RWPE2 (cell line): ENCODE results near the gene FLT1.

ENCODE experiments used
- ATAC-seq: fragments of 200-7000 bp; cut with Tn5 transposase; 3 replicates; pipeline ENCODE4 v1.9.1; 2021; ENCODE audit warnings: low read depth
- DNase-seq: peaks from one replicate; pipeline ENCODE4 v3.0.0-alpha.2; 2020; ENCODE audit warnings: low spot score
- H3K27ac ChIP-seq: fragments of 450-650 bp; 2 replicates; pipeline ENCODE4 v1.5.1; 2017; ENCODE audit warnings: mild to moderate bottlenecking; ENCODE audit not compliant: poor library complexity, severe bottlenecking
- H3K27me3 ChIP-seq: fragments of 250-450 bp; sonication (Bioruptor Pico); 2 replicates; pipeline ENCODE4 v1.5.1; 2021; ENCODE audit warnings: mild to moderate bottlenecking, moderate library complexity; ENCODE audit not compliant: insufficient read depth, poor library complexity, severe bottlenecking
- H3K36me3 ChIP-seq: fragments of 250-450 bp; sonication (Bioruptor Pico); 2 replicates; pipeline ENCODE4 v1.5.1; 2020; ENCODE audit warnings: low read depth, mild to moderate bottlenecking, moderate library complexity
- H3K4me1 ChIP-seq: fragments of 250-450 bp; sonication (Bioruptor Pico); 2 replicates; pipeline ENCODE4 v1.5.1; 2021; ENCODE audit warnings: mild to moderate bottlenecking, moderate library complexity; ENCODE audit not compliant: insufficient read depth, poor library complexity, severe bottlenecking
- H3K4me3 ChIP-seq: fragments of 250-450 bp; sonication (Bioruptor Pico); 2 replicates; pipeline ENCODE4 v1.5.1; 2021; ENCODE audit warnings: mild to moderate bottlenecking, moderate library complexity; ENCODE audit not compliant: severe bottlenecking
- H3K9me3 ChIP-seq: fragments of 250-450 bp; sonication (Bioruptor Pico); 2 replicates; pipeline ENCODE4 v1.5.1; 2021; ENCODE audit warnings: mild to moderate bottlenecking, moderate library complexity; ENCODE audit not compliant: severe bottlenecking
- CTCF ChIP-seq: fragments of 450-650 bp; IDR thresholded peaks from one replicate; pipeline ENCODE4 v1.5.1; 2017; ENCODE audit warnings: mild to moderate bottlenecking, moderate library complexity; ENCODE audit not compliant: poor library complexity, severe bottlenecking

Gene FLT1

DNA sequence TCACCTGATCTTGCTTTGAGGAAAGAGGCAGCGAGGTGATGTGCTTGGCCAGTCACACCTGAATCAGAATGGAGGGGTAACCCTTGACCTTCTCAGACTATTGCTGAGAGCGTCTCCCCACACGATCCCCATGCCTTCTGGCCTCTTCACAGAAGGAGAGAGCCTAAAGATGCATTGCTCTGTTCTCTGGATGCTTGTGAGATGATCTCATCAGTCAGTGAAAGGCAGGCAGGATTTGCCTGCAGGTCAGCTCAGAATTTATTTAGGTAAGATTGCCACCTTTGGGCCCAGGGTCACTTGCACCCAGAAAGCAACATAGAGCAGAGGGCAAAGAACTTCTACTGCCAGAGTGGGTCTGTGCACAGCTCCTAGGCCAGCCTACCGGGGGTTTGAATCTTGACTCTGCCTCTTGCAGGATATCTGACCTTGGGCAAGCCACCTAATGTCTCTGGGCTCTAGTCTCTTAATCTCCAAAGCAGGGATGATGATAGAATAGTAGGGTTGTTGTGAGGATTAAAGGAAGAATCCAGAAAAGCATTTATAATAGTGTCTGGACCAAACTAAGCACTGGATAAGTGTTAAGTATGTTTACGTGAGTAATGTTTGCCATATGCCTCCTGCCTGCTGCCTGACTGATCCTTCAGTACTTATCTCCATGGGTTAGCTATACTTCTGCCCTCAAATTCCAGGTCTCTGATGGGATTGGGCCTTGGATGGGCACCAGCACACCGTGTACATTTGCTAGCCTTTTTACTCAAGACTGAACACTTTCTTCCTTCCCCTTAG lies 8.4 kb upstream of the FLT1 start:
- H3K36me3 ChIP-seq = no peaks in the 10 kb centered on the region
- no peak overlapping the region for H3K4me3 ChIP-seq
- ATAC-seq (no peak), DNase-seq (no peak)
- TF ChIP-seq CTCF = no peak
- no peaks in the 10 kb centered on the region for H3K9me3 ChIP-seq
- H3K27ac ChIP-seq = no peak overlapping the region
- no peaks in the 10 kb centered on the region for H3K27me3 ChIP-seq
- no peaks in the 10 kb centered on the region for H3K4me1 ChIP-seq

DNA sequence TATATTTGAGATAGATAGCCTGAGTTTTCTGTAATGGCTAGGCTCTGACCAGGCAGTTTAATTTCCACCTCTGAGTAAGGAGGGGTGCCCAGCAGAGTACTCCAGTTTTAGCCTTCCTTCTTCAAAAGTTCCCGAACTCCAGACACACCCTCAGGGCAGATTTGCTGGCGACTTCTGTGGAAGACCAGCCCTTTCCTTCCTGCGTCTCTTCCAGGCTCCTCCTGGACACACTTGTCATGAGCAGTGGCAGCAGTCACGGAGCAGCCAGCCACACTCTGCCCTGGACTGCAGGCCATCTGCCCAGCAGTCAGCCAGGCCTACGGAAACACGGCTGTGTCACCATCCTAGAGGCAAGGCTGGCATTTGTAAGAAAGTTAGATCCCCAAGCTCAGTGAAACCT lies 6.6 kb upstream of the FLT1 start:
- Histone ChIP-seq H3K27me3 (peaks cover 17% of the 10 kb centered on the region), H3K9me3 (no peaks in the 10 kb centered on the region), H3K4me3 (no peak overlapping the region), H3K36me3 (no peaks in the 10 kb centered on the region), H3K27ac (no peak overlapping the region), H3K4me1 (no peaks in the 10 kb centered on the region)
- no peak for TF ChIP-seq CTCF
- DNase-seq = no peak
- no peak for ATAC-seq

DNA sequence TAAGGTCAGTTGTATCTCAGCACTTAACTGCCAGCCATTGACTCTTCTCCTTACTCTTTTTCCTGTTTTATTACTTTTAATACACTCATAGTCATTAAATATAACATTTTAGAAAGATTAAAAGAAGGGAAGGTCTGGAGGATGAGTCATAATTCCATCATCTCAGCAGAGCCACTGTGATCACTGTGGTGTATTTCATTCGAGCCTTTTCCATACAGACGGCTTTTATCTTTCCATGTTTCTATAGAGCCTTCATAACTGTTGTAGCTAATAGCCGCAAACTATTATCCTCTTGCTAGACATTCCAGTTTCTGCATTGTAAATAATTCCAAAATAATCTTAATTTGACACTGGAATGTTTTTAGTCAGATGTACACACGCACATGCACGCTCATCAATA lies 4.7 kb upstream of the FLT1 start:
- TF ChIP-seq CTCF = no peak
- Histone ChIP-seq H3K9me3 (no peaks in the 10 kb centered on the region), H3K27ac (no peak overlapping the region), H3K36me3 (no peaks in the 10 kb centered on the region), H3K27me3 (peaks cover 36% of the 10 kb centered on the region), H3K4me3 (no peak overlapping the region), H3K4me1 (no peaks in the 10 kb centered on the region)
- ATAC-seq (no peak), DNase-seq (no peak)

DNA sequence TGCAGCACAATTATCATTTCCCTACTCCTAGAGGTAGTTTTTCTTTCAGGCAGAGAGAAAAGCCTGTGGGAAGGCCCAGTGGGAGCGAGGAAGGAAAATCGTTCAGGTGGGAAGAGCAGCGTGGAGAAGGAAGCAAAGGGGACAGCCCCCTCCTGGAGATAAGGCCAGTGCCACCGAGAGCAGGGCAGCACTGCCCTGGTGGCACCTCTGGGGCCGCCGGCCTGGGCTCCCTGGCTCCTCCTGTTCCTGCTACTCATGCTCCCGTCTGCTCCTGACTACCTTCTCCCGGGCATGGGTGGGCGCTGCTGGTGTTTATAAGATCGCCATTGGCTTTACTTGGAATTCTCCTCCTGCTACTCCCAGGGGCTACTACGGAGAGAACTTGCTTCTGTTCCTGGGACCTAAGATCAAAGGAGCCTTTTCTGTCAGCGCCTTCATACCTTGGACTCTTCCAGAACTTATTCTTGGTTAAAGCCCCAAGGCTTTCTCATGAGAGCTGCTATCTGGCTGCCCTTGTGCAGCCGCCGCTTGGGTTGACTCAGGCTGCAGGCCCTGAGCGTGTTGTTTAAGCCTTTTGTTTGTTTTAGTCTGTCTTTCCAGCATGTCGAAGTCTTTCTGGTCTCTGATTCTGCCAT lies 3.7 kb upstream of the FLT1 start:
- DNase-seq (no peak), ATAC-seq (no peak)
- Histone ChIP-seq H3K4me3 (no peak overlapping the region), H3K36me3 (no peaks in the 10 kb centered on the region), H3K27ac (no peak overlapping the region), H3K9me3 (no peaks in the 10 kb centered on the region), H3K4me1 (no peaks in the 10 kb centered on the region), H3K27me3 (peaks cover 46% of the 10 kb centered on the region)
- TF ChIP-seq CTCF = no peak
